PFSK-1 (cell line): ENCODE data around the gene CXCL6.

ENCODE experiments used
- FOXP2 ChIP-seq: optimal IDR thresholded peaks from 2 replicates; pipeline ENCODE3; 2011; ENCODE audit warnings: borderline replicate concordance, control low read depth, inconsistent platforms; ENCODE audit not compliant: insufficient read depth; ENCODE audit errors: extremely low read length, extremely low read depth
- POLR2AphosphoS5 ChIP-seq: IDR thresholded peaks from 2 replicates; pipeline ENCODE4 v1.6.1; 2012; ENCODE audit warnings: low read depth, mild to moderate bottlenecking, control low read depth, low read length, moderate library complexity
- REST ChIP-seq, 2 experiments: IDR thresholded peaks; 2 replicates each; pipeline versions ENCODE4 v1.6.1 to v1.8.0; 2011 to 2012; ENCODE audit warnings: low read depth in 2 of 2, low read length in 2 of 2, control low read depth in 1 of 2, inconsistent platforms in 1 of 2, mild to moderate bottlenecking in 1 of 2, moderate library complexity in 1 of 2; ENCODE audit not compliant: insufficient read depth in 1 of 2
- SIN3A ChIP-seq: IDR thresholded peaks from 2 replicates; pipeline ENCODE4 v1.6.1; 2012; ENCODE audit warnings: mild to moderate bottlenecking, low read length, moderate library complexity, borderline replicate concordance; ENCODE audit not compliant: insufficient read depth
- TAF1 ChIP-seq: IDR thresholded peaks from 2 replicates; pipeline ENCODE4 v1.6.1; 2012; ENCODE audit warnings: low read length, control low read depth, borderline replicate concordance; ENCODE audit not compliant: insufficient read depth

The CXCL6 gene

DNA sequence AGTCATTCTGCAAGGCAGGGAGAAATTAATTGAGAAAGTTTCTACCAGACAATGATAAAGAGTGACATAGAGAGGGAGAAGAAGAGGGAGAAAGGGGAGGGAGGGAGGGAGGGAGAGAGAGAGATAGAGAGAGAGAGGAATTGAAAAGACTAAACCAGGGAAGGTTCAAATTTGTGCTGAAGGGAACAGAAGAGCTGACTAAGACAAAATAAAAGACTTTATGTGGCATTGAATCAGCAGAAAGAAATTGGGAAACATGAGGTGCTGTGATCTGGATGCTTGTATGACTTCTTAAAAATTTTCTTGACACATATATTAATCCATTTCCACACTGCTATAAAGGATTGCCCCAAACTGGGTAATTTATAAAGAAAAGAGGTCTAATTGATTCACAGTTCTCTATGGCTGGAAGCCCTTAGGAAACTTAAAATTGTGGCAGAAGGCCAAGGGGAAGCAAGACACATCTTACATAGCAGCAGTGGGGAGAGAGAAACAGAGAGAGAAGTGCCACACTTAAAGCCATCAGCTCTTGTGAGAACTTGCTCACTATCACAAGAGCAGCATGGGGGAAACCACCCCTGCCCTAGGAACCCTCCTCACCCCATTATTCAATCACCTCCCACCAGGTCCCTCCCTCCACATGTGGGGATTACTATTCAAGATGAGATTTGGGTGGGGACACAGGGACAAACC, 13.5 kb upstream of the CXCL6 start:
- no peak for TF ChIP-seq FOXP2
- TF ChIP-seq SIN3A, result no peak
- no peak for TF ChIP-seq POLR2AphosphoS5
- no peak for TF ChIP-seq REST (IDR thresholded peaks at IDR 0.05; ENCODE audit: insufficient read depth in 1 of 2, low read depth in 2 of 2, low read length in 2 of 2)
- TF ChIP-seq TAF1, result no peak

- no peak for TF ChIP-seq SIN3A
- TF ChIP-seq POLR2AphosphoS5, result no peak
- TF ChIP-seq FOXP2, result no peak
- no peak for TF ChIP-seq TAF1
- TF ChIP-seq REST (IDR thresholded peaks at IDR 0.05; ENCODE audit: insufficient read depth in 1 of 2, low read depth in 2 of 2, low read length in 2 of 2), result no peak
These were observed 12.7 kb upstream of the CXCL6 start for GRCh38 chr4:73823760-73824159.

DNA sequence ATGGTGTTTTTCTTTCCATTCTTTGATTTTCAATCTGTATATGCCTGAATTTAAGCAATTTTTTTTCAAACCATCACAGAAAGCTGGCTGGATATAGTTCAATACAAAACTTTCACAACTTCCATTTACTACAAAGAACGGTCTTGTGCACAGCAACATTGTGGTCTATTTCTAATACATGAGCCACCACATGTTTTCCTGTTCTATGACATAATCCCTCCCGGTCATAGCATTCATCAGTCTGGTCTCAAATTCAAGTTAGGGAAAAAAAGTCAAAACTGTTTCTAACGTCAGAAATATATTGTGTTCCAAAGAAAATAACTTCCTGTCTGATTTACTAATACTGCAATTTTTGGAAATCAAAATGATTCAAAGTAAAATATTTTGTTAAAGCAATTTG, 7.5 kb upstream of the CXCL6 start:
- TF ChIP-seq TAF1, result no peak
- TF ChIP-seq REST (IDR thresholded peaks at IDR 0.05; ENCODE audit: insufficient read depth in 1 of 2, low read depth in 2 of 2, low read length in 2 of 2), result no peak
- TF ChIP-seq SIN3A, result no peak
- no peak for TF ChIP-seq FOXP2
- no peak for TF ChIP-seq POLR2AphosphoS5

- TF ChIP-seq SIN3A, result no peak
- TF ChIP-seq FOXP2, result no peak
- no peak for TF ChIP-seq REST (IDR thresholded peaks at IDR 0.05; ENCODE audit: insufficient read depth in 1 of 2, low read depth in 2 of 2, low read length in 2 of 2)
- TF ChIP-seq TAF1, result no peak
- TF ChIP-seq POLR2AphosphoS5, result no peak
These were observed 4.9 kb upstream of the CXCL6 start for GRCh38 chr4:73831569-73831968.
